ENCODE results near the gene TMOD1. TPM values are rescaled to one million over a fixed set of nuclear protein-coding genes. Genes with fewer than 3 reads are reported as not detected.

TMOD1 gene
- total and polyA plus RNA-seq, 2 of the 13 experiments (the other 11 are each of a cell fraction or from before 2014, with no cell fraction given): 0.04 to 0.07 TPM

GRCh38 chr9:97558701-97559101 is 57.2 kb downstream of the TMOD1 start:
- Histone ChIP-seq H3K27ac (ENCODE audit: extremely low read length, insufficient read depth, low read length) (no peak overlapping the region), H3K9ac (ENCODE audit: insufficient read depth, low read depth, low read length) (no peak overlapping the region), H3K79me2 (ENCODE audit: insufficient read depth, low read length) (no peaks in the 10 kb centered on the region), H4K20me1 (ENCODE audit: insufficient read depth, low read length) (no peaks in the 10 kb centered on the region), H2AFZ (ENCODE audit: low read length) (no peak overlapping the region), H3K4me1 (ENCODE audit: insufficient read depth, low read length) (no peaks in the 10 kb centered on the region), H3K27me3 (ENCODE audit: control insufficient read depth in 1 of 2, insufficient read depth in 2 of 2, low read length in 2 of 2) (peaks cover 2 to 15% of the 10 kb centered on the region in 2 experiments; a peak in 3 of 5 replicates), H3K36me3 (replicated peaks in 1 of 2; ENCODE audit: control insufficient read depth in 1 of 2, insufficient read depth in 2 of 2, low read length in 2 of 2) (no peaks in the 10 kb centered on the region), H3K9me3 (ENCODE audit: low read length) (no peaks in the 10 kb centered on the region), H3K4me2 (ENCODE audit: low read depth, low read length) (no peak overlapping the region), H3K4me3 (replicated peaks in 1 of 3; ENCODE audit: insufficient read depth in 1 of 3, low read depth in 2 of 3, low read length in 3 of 3) (no peak overlapping the region)
- TF ChIP-seq HDAC2 (CRISPR knock-in tag; IDR thresholded peaks at IDR 0.05) (no peak), PATZ1 (CRISPR knock-in tag; IDR thresholded peaks at IDR 0.05) (no peak), ETS1 (CRISPR knock-in tag; IDR thresholded peaks at IDR 0.05) (no peak), ZNF552 (CRISPR knock-in tag; IDR thresholded peaks at IDR 0.05; ENCODE audit: borderline replicate concordance) (no peak), HNRNPK (IDR thresholded peaks at IDR 0.05; ENCODE audit: low read depth, low read length, poor library complexity, severe bottlenecking) (no peak), ZFP41 (CRISPR knock-in tag; IDR thresholded peaks at IDR 0.05; ENCODE audit: borderline replicate concordance) (no peak), ZBTB38 (CRISPR knock-in tag; IDR thresholded peaks at IDR 0.05) (no peak), POLR2AphosphoS2 (IDR thresholded peaks at IDR 0.05; ENCODE audit: low read depth, low read length) (no peak)
- in situ Hi-C loops (cut with HindIII; ENCODE audit: extremely low pct_ligation_motif_present, low pct_unique_long_range_greater_than_20kb) (no loop called here), intact Hi-C loops (cut with micrococcal nuclease; ENCODE audit: unreplicated experiment) (no loop called here)
- 20% methylated on average over 3 of the region's 3 CpGs for WGBS (ENCODE audit: low lambda C conversion rate)
- FAIRE-seq: no peak
- no peak for ATAC-seq
- ChIA-PET CTCF (ENCODE audit: low intra/inter-chr PET ratio, low total read pairs) (no interaction called here), POLR2A (no interaction called here)
- DNase-seq (ENCODE audit: low spot score): no peak
- no TSS peak for BruUV-seq (replicated peaks)
